B cell (primary cell): ENCODE results near the gene RNASE4.

Experiments used
- CTCF ChIP-seq: fragments of 200-600 bp; IDR thresholded peaks from one replicate; pipeline ENCODE4 v1.8.0; 2022; ENCODE audit warnings: antibody characterized with exemption, mild to moderate bottlenecking
- EZH2 ChIP-seq: IDR thresholded peaks from 2 replicates; pipeline ENCODE4 v1.6.1; 2012; ENCODE audit warnings: borderline replicate concordance, low read depth, mild to moderate bottlenecking, moderate library complexity, low read length; ENCODE audit not compliant: insufficient read depth, poor library complexity, severe bottlenecking

GRCh38 chr14:20679907-20680306, 4.5 kb upstream of the RNASE4 start:
- TF ChIP-seq CTCF (no peak), EZH2 (no peak)
